ENCODE measurements around the gene UBE3D. TPM values are rescaled to one million over a fixed set of nuclear protein-coding genes. Genes with fewer than 3 reads are reported as not detected.

The UBE3D gene
- total and polyA plus RNA-seq, 2 experiments from 2014 or later: 17.5 to 31.4 TPM

- ATAC-seq: no peak
- no peaks in the 10 kb centered on the region for H3K36me3 ChIP-seq (ENCODE audit: insufficient read depth)
These were observed 196.1 kb downstream of the UBE3D start for GRCh38 chr6:82869493-82869892.

More at GRCh38 chr6:82869493-82869892, 196.1 kb downstream of the UBE3D start:
- H3K4me1 ChIP-seq (ENCODE audit: insufficient read depth): no peaks in the 10 kb centered on the region; the same call in 1 of the 2 replicates
- H3K27ac Mint-ChIP-seq: no peak overlapping the region
- no peaks in the 10 kb centered on the region for H3K9me3 Mint-ChIP-seq
- H3K27me3 ChIP-seq (ENCODE audit: insufficient read depth): no peaks in the 10 kb centered on the region
- H3K36me3 Mint-ChIP-seq (ENCODE audit: low read depth): no peaks in the 10 kb centered on the region
- peaks cover 2% of the 10 kb centered on the region for H3K27me3 Mint-ChIP-seq (ENCODE audit: insufficient read depth, low read depth, poor library complexity)
- H3K79me2 ChIP-seq (replicated peaks; ENCODE audit: insufficient read depth): no peaks in the 10 kb centered on the region
- H3K9me2 ChIP-seq (ENCODE audit: insufficient read depth): 0 out of 2 replicates have a peak, but pooled peaks cover 9% of the 10 kb centered on the region
- H3K4me3 Mint-ChIP-seq: no peak overlapping the region
- H3K4me1 Mint-ChIP-seq: peaks cover 4% of the 10 kb centered on the region; the same call in 1 of the 3 replicates
- H2AFZ ChIP-seq: no peak overlapping the region
- no peak overlapping the region for H3K4me3 ChIP-seq
- no peaks in the 10 kb centered on the region for H4K20me1 ChIP-seq (replicated peaks; ENCODE audit: insufficient read depth)
- H3K27ac ChIP-seq (ENCODE audit: low read depth): no peak overlapping the region
- no peak overlapping the region; the same call in 1 of the 2 replicates for H3K4me2 ChIP-seq
- no peak for DNase-seq (ENCODE audit: low spot score)
- H3F3A ChIP-seq (replicated peaks; ENCODE audit: low read depth): no peaks in the 10 kb centered on the region
- TF ChIP-seq REST (IDR thresholded peaks at IDR 0.05; ENCODE audit: unreplicated experiment) (no peak), ZNF331 (CRISPR knock-in tag; IDR thresholded peaks at IDR 0.05; ENCODE audit: low read depth) (no peak), EZH2 (IDR thresholded peaks at IDR 0.05; ENCODE audit: low read depth, unreplicated experiment) (no peak), STAT1 (IDR thresholded peaks at IDR 0.05; ENCODE audit: unreplicated experiment) (no peak), ZNF462 (CRISPR knock-in tag; IDR thresholded peaks at IDR 0.05) (no peak), NANOG (IDR thresholded peaks at IDR 0.05; ENCODE audit: borderline replicate concordance) (no peak), EZH2phosphoT487 (IDR thresholded peaks at IDR 0.05; ENCODE audit: unreplicated experiment) (no peak), ZNF114 (CRISPR knock-in tag; IDR thresholded peaks at IDR 0.05) (no peak), POLR2AphosphoS5 (IDR thresholded peaks at IDR 0.05; ENCODE audit: low read depth) (no peak), ETS1 (IDR thresholded peaks at IDR 0.05) (no peak), CREB1 (CRISPR knock-in tag; IDR thresholded peaks at IDR 0.05; ENCODE audit: low read depth) (no peak), JUNB (IDR thresholded peaks at IDR 0.05; ENCODE audit: unreplicated experiment) (no peak), CTCF (conservative IDR thresholded peaks at IDR 0.05; ENCODE audit: low read depth in 2 of 2) (no peak)
